CD8-positive, alpha-beta memory T cell (primary cell): ENCODE results near the gene PNMA8C. TPM values are rescaled to one million over a fixed set of nuclear protein-coding genes. Genes with fewer than 3 reads are reported as not detected.

Experiments used
- CTCF ChIA-PET: fragments of 350-600 bp; sonication (Branson Sonifier 250); formaldehyde crosslinking; loops from one replicate; lab custom pipeline; 2021; ENCODE audit warnings: antibody characterized with exemption; lab: Charles Lee
- POLR2A ChIA-PET: fragments of 350-600 bp; sonication (Branson Sonifier 250); formaldehyde crosslinking; loops from one replicate; lab custom pipeline; 2021; ENCODE audit warnings: antibody characterized with exemption; lab: Charles Lee
- DNase-seq, 5 donors: peaks; one replicate each; pipeline versions ENCODE4 v3.0.0 to v3.0.0-alpha.2; 2020 to 2022; ENCODE audit warnings: mixed read lengths in 1 of 5
- H3K27ac ChIP-seq: one replicate; pipeline ENCODE4 v1.7.0; 2013; ENCODE audit warnings: low read depth, mild to moderate bottlenecking, low read length, moderate library complexity
- H3K27me3 ChIP-seq: 2 replicates; pipeline ENCODE4 v1.7.0; 2013; ENCODE audit warnings: low read length, mild to moderate bottlenecking; ENCODE audit not compliant: insufficient read depth, poor library complexity, severe bottlenecking
- H3K36me3 ChIP-seq: 2 replicates; pipeline ENCODE4 v1.7.0; 2013; ENCODE audit warnings: mild to moderate bottlenecking, low read length, moderate library complexity; ENCODE audit not compliant: insufficient read depth
- H3K4me1 ChIP-seq: 2 replicates; pipeline ENCODE4 v1.7.0; 2013; ENCODE audit warnings: mild to moderate bottlenecking, low read length, moderate library complexity; ENCODE audit not compliant: insufficient read depth
- H3K4me3 ChIP-seq: 2 replicates; pipeline ENCODE4 v1.7.0; 2013; ENCODE audit warnings: mild to moderate bottlenecking, low read length
- H3K9me3 ChIP-seq: 2 replicates; pipeline ENCODE4 v1.7.0; 2013; ENCODE audit warnings: mild to moderate bottlenecking, low read length
- H3K27ac Mint-ChIP-seq, 8 donors: one replicate each; pipeline ENCODE4 v1.8.0; 2020 to 2021; ENCODE audit warnings: mixed read lengths in 8 of 8, mild to moderate bottlenecking in 6 of 8, inconsistent platforms in 3 of 8, moderate library complexity in 3 of 8
- H3K27me3 Mint-ChIP-seq, 2 donors: one replicate each; pipeline ENCODE4 v1.8.0; 2020 to 2021; ENCODE audit warnings: mixed read lengths in 2 of 2, mild to moderate bottlenecking in 1 of 2, moderate library complexity in 1 of 2
- H3K36me3 Mint-ChIP-seq, 3 donors: one replicate each; pipeline ENCODE4 v1.8.0; 2020 to 2021; ENCODE audit warnings: mixed read lengths in 3 of 3, inconsistent platforms in 1 of 3, mild to moderate bottlenecking in 1 of 3
- H3K4me1 Mint-ChIP-seq, 3 donors: one replicate each; pipeline ENCODE4 v1.8.0; 2020 to 2021; ENCODE audit warnings: mixed read lengths in 3 of 3, inconsistent platforms in 1 of 3, mild to moderate bottlenecking in 1 of 3
- H3K4me3 Mint-ChIP-seq, 7 donors: one replicate each; pipeline ENCODE4 v1.8.0; 2020 to 2021; ENCODE audit warnings: mixed read lengths in 7 of 7, mild to moderate bottlenecking in 6 of 7, moderate library complexity in 4 of 7, inconsistent platforms in 2 of 7
- H3K9me3 Mint-ChIP-seq, 5 donors: one replicate each; pipeline ENCODE4 v1.8.0; 2020 to 2022; ENCODE audit warnings: mixed read lengths in 5 of 5, mild to moderate bottlenecking in 3 of 5, moderate library complexity in 2 of 5, inconsistent platforms in 1 of 5
- polyA plus RNA-seq: library from polyadenylated mRNA; unstranded; fragments of 300-500 nt; fragmentation: Illumina TruSeq; gene quantifications from one replicate; pipeline ENCODE4 v1.2.3, GENCODE V29; 2021
- total RNA-seq, 2 experiments: library from RNA; stranded (reverse); gene quantifications; one replicate each; pipeline ENCODE4 v1.2.3, GENCODE V29; 2021

The PNMA8C gene
- not detected for total RNA-seq
- polyA plus RNA-seq = not detected

- Histone ChIP-seq H3K27me3 (peaks cover 28% of the 10 kb centered on the region), H3K36me3 (no peaks in the 10 kb centered on the region), H3K9me3 (no peaks in the 10 kb centered on the region), H3K4me1 (peaks cover 12% of the 10 kb centered on the region), H3K4me3 (peak within 1 kb of the TSS; percentile 47), H3K27ac (no peak within 1 kb of the TSS)
- H3K9me3 Mint-ChIP-seq = no peaks in the 10 kb centered on the region
- peak; percentile 12 to 68 (median 27) for DNase-seq
- CTCF ChIA-PET = interaction anchor here (1.4 kb wide), 1 partner anchor 32 kb away, joined by 3 read pairs; no protein-coding TSS in a partner anchor
- no peaks in the 10 kb centered on the region for H3K36me3 Mint-ChIP-seq
- H3K27me3 Mint-ChIP-seq = peaks cover 44 to 72% of the 10 kb centered on the region in 2 donors
- peak within 1 kb of the TSS; percentile 74 to 88 (median 77) for H3K4me3 Mint-ChIP-seq
- POLR2A ChIA-PET = no interaction called here
- H3K4me1 Mint-ChIP-seq = peaks cover 21 to 36% (median 29%) of the 10 kb centered on the region in 3 donors
- H3K27ac Mint-ChIP-seq = peak within 1 kb of the TSS in 7 of 8 donors; percentile 8 to 88 (median 53)
Measured at GRCh38 chr19:46428239-46429135, at the start of gene PNMA8C. TSS of gene PNMA8C (minus strand) at chr19:46428936. CDS start at chr19:46428359, 577 bp downstream.

GRCh38 chr19:46475986-46476385 is 47.2 kb upstream of the PNMA8C start:
- Mint-ChIP-seq H3K4me1 (peaks cover 0 to 7% (median 6%) of the 10 kb centered on the region in 3 donors), H3K9me3 (no peaks in the 10 kb centered on the region), H3K27ac (no peak overlapping the region), H3K36me3 (no peaks in the 10 kb centered on the region), H3K4me3 (no peak overlapping the region), H3K27me3 (peaks cover 46 to 54% of the 10 kb centered on the region in 2 donors)
- Histone ChIP-seq H3K36me3 (no peaks in the 10 kb centered on the region), H3K4me3 (no peak overlapping the region), H3K4me1 (no peaks in the 10 kb centered on the region), H3K27me3 (peaks cover 26% of the 10 kb centered on the region), H3K27ac (no peak overlapping the region), H3K9me3 (no peaks in the 10 kb centered on the region)
- DNase-seq = no peak
- POLR2A ChIA-PET = no interaction called here
- CTCF ChIA-PET = no interaction called here

GRCh38 chr19:46474211-46474610 is 45.5 kb upstream of the PNMA8C start:
- CTCF ChIA-PET = no interaction called here
- DNase-seq = no peak
- no peaks in the 10 kb centered on the region for H3K4me1 ChIP-seq
- no peaks in the 10 kb centered on the region for H3K36me3 ChIP-seq
- H3K27me3 ChIP-seq = peaks cover 22% of the 10 kb centered on the region
- H3K9me3 ChIP-seq = no peaks in the 10 kb centered on the region
- H3K27ac Mint-ChIP-seq = no peak overlapping the region
- POLR2A ChIA-PET = no interaction called here
- no peak overlapping the region for H3K27ac ChIP-seq
- no peaks in the 10 kb centered on the region for H3K36me3 Mint-ChIP-seq
- no peak overlapping the region for H3K4me3 Mint-ChIP-seq
- H3K9me3 Mint-ChIP-seq = no peaks in the 10 kb centered on the region
- no peak overlapping the region for H3K4me3 ChIP-seq
- peaks cover 0 to 7% (median 6%) of the 10 kb centered on the region in 3 donors for H3K4me1 Mint-ChIP-seq
- peaks cover 47 to 54% of the 10 kb centered on the region in 2 donors for H3K27me3 Mint-ChIP-seq

GRCh38 chr19:46472592-46472991 is 43.9 kb upstream of the PNMA8C start:
- Mint-ChIP-seq H3K9me3 (no peaks in the 10 kb centered on the region), H3K27ac (no peak overlapping the region), H3K36me3 (no peaks in the 10 kb centered on the region), H3K4me1 (peaks cover 0 to 6% (median 0%) of the 10 kb centered on the region in 3 donors), H3K27me3 (peaks cover 46 to 47% of the 10 kb centered on the region in 2 donors), H3K4me3 (no peak overlapping the region)
- no peaks in the 10 kb centered on the region for H3K4me1 ChIP-seq
- peaks cover 22% of the 10 kb centered on the region for H3K27me3 ChIP-seq
- no peaks in the 10 kb centered on the region for H3K36me3 ChIP-seq
- CTCF ChIA-PET = no interaction called here
- POLR2A ChIA-PET = no interaction called here
- no peak overlapping the region for H3K27ac ChIP-seq
- H3K9me3 ChIP-seq = no peaks in the 10 kb centered on the region
- no peak for DNase-seq
- no peak overlapping the region for H3K4me3 ChIP-seq

- Mint-ChIP-seq H3K4me3 (no peak overlapping the region), H3K36me3 (no peaks in the 10 kb centered on the region), H3K4me1 (peaks cover under 1 to 9% (median 2%) of the 10 kb centered on the region in 3 donors), H3K9me3 (no peaks in the 10 kb centered on the region), H3K27me3 (peaks cover 44 to 48% of the 10 kb centered on the region in 2 donors), H3K27ac (no peak overlapping the region)
- DNase-seq = no peak
- Histone ChIP-seq H3K9me3 (no peaks in the 10 kb centered on the region), H3K4me3 (no peak overlapping the region), H3K36me3 (no peaks in the 10 kb centered on the region), H3K4me1 (no peaks in the 10 kb centered on the region), H3K27ac (no peak overlapping the region), H3K27me3 (peaks cover 22% of the 10 kb centered on the region)
- ChIA-PET POLR2A (no interaction called here), CTCF (no interaction called here)
Measured at GRCh38 chr19:46471811-46472543, 43.2 kb upstream of the PNMA8C start.

GRCh38 chr19:46471116-46471733 is 42.5 kb upstream of the PNMA8C start, which contains the start of gene PNMA8A:
TSS of gene PNMA8A (minus strand) at chr19:46471563. CDS start at chr19:46471035, 528 bp downstream.
- DNase-seq = peak in 1 of 5 donors; percentile 38
- Mint-ChIP-seq H3K4me1 (peaks cover 3 to 17% (median 9%) of the 10 kb centered on the region in 3 donors), H3K27me3 (peaks cover 44 to 53% of the 10 kb centered on the region in 2 donors), H3K27ac (no peak within 1 kb of the TSS), H3K4me3 (no peak within 1 kb of the TSS), H3K9me3 (no peaks in the 10 kb centered on the region), H3K36me3 (no peaks in the 10 kb centered on the region)
- Histone ChIP-seq H3K4me3 (no peak within 1 kb of the TSS), H3K36me3 (no peaks in the 10 kb centered on the region), H3K9me3 (no peaks in the 10 kb centered on the region), H3K27ac (peak within 1 kb of the TSS; percentile 38), H3K27me3 (peaks cover 22% of the 10 kb centered on the region), H3K4me1 (no peaks in the 10 kb centered on the region)
- ChIA-PET CTCF (no interaction called here), POLR2A (no interaction called here)

- Histone ChIP-seq H3K9me3 (no peaks in the 10 kb centered on the region), H3K27ac (no peak overlapping the region), H3K4me3 (no peak overlapping the region), H3K4me1 (no peaks in the 10 kb centered on the region), H3K27me3 (peaks cover 22% of the 10 kb centered on the region), H3K36me3 (no peaks in the 10 kb centered on the region)
- peaks cover 42 to 51% of the 10 kb centered on the region in 2 donors for H3K27me3 Mint-ChIP-seq
- no peak overlapping the region for H3K27ac Mint-ChIP-seq
- no peaks in the 10 kb centered on the region for H3K9me3 Mint-ChIP-seq
- ChIA-PET CTCF (no interaction called here), POLR2A (no interaction called here)
- no peak overlapping the region for H3K4me3 Mint-ChIP-seq
- no peaks in the 10 kb centered on the region for H3K36me3 Mint-ChIP-seq
- no peak for DNase-seq
- H3K4me1 Mint-ChIP-seq = peaks cover 3 to 18% (median 9%) of the 10 kb centered on the region in 3 donors
Measured at GRCh38 chr19:46470376-46470775, 41.6 kb upstream of the PNMA8C start.
